Measurements from ENCODE around the gene IRF2BPL.

Gene IRF2BPL

DNA sequence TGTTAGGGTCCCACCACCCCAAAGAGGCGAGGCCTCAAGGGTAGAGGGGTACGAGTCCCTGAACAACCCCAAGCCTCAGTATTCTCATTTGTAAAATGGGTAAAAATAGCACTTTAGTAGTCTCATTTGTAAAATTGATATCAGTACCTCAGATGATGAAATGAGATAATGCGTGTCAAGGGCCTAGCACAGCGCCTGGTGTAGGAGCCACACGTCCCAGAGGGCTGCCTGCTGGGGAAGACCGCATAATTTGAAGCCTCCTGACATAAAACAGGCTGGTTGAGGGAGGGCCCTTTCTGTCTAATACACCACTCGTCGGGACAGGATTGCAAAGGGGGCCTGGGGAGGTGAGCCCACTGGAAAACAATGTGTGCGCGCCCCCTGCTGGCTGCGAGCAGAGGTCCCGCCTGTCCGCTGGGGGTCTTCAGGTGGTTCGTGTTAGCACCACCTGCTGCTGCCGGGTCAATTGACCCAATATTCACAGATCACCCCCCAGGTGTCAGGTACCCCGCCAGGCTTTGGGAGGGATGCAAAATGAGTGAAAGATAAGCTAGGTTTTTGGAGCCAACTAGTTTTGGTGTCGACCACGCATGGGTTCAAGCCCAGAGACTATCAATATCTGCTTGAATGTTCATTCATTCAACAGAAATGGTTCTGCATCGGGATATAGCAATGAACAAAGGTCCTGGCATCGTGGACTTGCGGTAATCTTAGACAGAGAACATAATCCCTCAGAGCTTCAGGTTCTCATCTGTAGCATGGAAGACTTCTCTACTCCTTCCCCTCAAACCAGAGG, 24.7 kb upstream of the IRF2BPL start:
- peak; percentile 87 for DNase-seq

- no peak for DNase-seq
These were observed 24.0 kb upstream of the IRF2BPL start for GRCh38 chr14:77052281-77053044.

- DNase-seq: no peak
These were observed 22.6 kb upstream of the IRF2BPL start for GRCh38 chr14:77051116-77051515.

DNA sequence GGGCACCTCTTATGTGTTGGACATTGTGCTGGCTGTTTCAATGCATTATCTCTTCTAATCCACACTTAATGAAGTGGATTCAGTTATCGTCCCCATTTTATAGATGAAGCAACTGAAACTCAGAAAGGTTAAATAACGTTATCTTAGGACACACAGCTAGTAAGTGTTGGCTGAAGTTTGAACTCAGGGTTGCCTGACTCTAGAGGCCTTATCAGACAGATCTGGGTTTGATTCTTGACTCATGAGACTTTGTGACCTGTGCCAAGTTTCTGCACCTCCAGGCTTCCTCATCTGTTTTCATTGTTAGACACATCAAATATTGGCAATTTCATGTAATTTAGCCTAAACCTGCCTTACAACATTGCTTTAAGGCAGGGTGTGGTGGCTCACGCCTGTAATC, 18.2 kb upstream of the IRF2BPL start:
- no peak for DNase-seq

DNA sequence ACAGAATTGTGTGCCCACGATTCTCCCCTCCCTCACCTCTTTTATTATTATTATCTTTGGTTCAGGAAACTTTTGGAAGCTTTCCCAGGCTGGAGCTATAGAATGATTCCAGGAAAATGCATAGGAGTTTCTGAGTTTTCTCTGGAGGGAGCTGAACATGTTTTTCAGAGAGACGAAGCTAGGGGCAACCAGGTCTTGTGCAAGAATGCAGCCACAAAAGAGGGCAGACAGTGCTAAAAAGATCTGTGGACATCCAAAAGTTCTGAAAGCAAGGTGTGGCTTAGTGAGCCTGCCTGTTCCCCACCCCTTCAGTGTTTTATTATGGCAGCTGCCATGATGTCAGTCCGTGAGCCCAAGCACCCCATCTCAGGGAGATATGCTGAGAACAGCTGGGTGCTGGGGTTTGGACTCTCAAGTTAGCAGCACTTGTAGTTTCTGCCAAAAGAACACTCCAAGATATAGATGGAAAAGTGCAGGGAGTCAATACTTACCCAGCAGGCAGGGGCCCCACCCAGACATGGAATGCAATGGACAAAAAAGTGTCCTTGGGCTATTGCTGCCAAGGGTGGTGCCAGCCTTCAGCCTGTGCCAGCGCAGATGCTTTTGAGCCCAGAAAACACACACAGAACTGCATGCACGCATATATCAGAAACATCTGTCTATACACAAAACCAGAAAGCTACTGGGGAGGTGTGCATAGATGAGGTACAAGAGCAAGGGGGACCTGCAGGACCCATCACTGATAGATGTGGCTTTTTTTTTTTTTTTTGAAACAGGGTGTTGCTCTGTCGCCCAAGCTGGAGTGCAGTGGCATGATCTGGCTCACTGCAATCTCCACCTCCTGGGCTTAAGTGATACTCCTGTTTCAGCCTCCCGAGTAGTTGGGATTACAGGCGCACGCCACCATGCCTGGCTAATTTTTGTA, 17.0 kb upstream of the IRF2BPL start:
- DNase-seq: peak; percentile 66

DNA sequence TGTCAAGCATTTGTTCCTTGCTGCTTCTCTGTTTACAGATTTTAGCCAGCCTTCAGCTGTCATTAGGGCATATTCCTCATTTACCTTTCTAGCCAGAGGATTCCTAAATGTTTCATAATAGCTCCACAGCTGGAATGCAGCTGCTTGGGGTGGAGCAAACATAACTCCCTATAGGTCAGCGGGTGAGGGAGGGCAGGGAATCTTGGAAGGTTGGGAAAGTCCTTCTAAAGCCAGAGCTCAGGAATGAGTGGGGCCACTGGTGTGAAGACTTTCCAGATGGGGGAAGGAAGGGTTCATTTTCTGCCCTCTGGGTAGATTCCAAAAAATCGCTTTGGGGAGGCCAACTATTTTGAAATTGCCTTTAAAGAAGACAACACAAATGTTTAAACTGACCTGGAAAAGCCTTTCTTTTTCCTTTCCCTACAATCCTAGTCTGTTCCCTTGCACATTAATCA, 16.3 kb upstream of the IRF2BPL start:
- peak; percentile 65 for DNase-seq

DNA sequence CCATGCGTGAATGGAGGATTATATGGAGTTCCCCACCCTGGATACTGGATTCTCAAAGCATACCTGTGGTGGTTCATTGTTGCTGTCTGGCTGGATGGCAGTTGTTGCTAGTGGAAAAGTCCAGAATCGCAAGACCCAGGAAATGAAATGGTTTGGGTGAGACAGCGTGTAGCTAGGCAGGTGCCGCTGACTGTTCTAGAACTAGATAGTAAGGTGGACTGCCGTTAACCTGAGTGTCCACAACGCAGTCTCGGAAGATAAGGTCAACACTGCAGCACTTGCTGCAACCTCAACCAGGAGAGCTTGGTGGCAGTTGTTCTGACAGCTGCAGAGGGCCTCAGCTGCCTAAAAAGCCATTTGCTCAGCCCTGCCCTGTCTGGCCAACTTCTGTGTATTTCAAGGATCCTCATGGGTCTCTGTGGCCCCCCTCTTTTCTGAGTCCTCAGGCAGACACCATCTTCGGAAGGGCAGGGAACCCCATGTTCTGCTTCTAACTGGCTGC, 15.5 kb upstream of the IRF2BPL start:
- peak; percentile 65 for DNase-seq

DNA sequence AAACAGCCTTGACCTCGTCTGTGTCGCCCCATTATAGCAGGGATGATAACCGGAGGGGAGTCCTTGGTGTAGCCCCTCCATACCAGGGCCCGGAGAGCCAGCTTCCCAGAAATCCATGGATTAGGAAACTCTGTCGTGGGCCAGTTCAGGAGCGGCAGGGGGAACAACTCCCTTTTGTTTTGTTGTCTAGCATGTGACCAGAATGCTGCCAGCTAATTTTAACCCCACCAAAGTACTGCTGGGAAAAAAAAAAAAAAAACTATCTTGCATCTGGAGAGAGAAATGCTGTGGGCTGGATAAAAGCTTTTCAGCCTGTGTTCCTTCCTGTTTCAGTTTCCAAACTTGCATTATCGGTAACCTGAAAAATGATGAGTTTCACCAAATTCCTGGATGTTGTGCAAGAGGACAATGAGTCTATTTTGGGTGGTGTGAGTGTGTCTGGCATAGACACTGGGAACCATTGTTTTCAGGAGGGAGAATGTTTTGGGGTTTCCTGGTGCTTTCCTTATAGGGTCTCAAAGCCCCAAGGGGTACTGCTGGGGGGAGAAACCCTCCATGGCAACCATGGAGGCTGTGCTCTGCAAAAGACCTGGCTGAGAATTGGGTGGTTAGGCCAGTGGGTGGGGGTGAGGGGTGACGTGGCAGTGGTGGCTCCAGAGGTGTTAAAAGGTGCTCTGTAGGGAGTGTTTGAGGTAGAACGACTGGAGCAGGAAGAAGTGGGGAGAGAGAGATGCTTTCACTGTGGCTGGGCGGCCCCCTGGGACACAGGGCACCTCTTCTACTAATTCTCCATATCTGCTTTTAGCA, 14.9 kb upstream of the IRF2BPL start:
- peak; percentile 72 for DNase-seq

GRCh38 chr14:77041881-77042545, 13.5 kb upstream of the IRF2BPL start:
- DNase-seq: peak; percentile 83

DNA sequence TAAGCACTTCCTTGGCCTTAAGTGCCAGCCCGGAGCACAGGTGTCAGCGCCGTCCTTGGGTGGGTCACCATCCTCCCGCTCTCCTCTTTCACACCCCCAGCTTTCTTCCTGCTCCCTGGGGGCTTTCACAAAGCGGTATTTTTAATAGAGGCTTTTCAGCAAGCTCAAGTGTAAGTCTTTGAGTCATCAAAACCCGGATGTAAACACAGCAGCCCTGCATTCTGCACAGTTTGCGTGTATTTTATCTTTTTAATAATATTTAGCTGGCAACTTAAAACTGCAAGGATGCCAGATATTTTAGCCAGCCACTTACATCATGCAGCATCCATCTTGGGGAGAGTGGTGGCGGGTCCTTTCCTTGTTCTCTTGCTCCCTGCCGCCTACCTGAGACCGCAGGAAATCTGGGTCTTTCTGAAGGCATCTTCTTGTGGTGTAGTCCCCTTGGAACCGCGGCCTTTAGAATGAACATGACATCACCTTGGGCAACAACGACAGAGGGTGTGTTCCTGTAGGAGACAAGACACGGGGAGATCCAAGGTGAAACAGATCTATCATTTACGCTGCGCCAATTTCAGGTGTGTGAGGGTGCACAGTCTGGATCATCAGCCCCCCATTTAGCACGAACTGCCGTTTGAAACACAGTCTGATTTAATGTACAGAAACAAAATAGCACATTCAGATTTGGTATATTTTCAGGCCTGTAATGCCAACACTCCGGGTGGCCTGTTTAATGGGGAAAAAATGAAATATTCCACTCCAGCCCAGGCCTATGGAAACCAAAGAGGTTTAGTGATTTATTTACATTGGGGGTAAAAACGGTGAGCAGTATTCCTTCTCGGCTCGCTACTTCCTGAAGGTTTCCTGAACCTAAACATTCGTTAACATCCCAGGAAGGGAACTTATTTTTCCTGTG, 12.5 kb upstream of the IRF2BPL start:
- peak; percentile 53 for DNase-seq

GRCh38 chr14:77040059-77040740, 11.7 kb upstream of the IRF2BPL start:
- DNase-seq: peak; percentile 99

- peak; percentile 70 for DNase-seq
These were observed 11.0 kb upstream of the IRF2BPL start for GRCh38 chr14:77039285-77040058.

- DNase-seq: no peak
These were observed 9.5 kb upstream of the IRF2BPL start for GRCh38 chr14:77037938-77038568.

DNA sequence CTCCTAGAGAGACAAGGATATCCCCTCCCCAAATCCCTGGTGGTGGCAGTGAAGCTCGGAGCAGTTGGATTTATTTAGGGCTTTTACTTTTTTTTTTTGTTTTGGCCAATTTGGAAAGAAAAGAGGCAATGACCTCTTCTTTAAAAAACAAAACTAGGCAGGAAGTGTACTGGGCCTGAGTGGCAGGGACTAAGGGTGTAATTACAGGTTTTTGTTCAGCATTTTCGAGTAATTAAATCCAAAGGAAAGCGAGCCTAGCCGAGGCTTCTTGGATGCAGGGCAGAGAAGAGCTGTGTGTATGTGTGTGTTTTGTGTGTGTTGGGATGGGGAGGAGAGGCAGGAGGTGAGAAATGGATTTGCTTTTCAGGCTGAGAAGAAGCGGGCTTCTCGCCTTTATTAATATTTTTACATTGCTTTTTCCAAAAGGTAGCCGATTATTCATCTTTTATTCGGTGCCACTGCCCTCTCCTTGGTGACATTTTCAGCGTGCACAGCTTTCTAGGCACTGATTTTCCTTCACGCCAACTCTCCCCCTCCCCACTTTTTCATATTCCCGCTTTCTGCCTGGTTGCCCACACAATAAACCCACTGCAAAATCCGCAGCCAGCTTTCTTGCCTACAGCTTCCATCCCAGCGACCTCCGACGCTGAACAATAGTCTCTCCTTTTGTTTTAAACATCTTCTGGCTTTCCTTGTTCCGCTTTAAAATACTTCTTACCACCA, 8.9 kb upstream of the IRF2BPL start:
- no peak for DNase-seq

- no peak for DNase-seq
These were observed 8.1 kb upstream of the IRF2BPL start for GRCh38 chr14:77036484-77037214.

DNA sequence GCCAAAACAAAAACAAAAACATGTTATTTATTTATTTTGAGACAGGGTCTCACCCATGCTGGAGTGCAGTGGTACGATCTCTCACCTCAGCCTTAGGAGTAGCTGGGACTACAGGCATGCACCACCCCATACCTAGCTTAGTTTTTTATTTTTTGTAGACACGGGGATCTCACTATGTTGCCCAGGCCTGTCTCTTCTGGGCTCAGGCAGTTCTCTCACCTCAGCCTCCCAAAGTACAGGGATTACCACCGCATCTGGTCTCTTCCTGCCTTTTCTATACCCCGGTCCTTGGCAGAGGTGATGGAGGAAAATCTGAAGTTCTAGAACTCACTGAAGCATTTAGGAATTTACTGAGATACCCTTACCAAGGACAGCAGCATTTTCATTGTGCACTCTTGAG, 6.8 kb upstream of the IRF2BPL start:
- DNase-seq: no peak

Measured in right forelimb (tissue), 1 donor.